Umbilical cord (tissue), 2 donors: ENCODE data around the gene GABRB3. TPM values are rescaled to one million over a fixed set of nuclear protein-coding genes. Genes with fewer than 3 reads are reported as not detected.
"Not testable (repeated sequence)": the region's sequence is repeated elsewhere in the genome, so short reads cannot be mapped to it uniquely, and the experiment has no call there.

Experiments used
- DNase-seq: peaks from one replicate; pipeline ENCODE4 v3.0.0-alpha.2; 2015; ENCODE audit warnings: low spot score
- total RNA-seq: library from RNA; depleted of rRNA; stranded (reverse); fragments of >200 nt; gene quantifications from one replicate; pipeline ENCODE4 v1.2.3, GENCODE V29; 2014; ENCODE audit warnings: low replicate concordance; ENCODE audit not compliant: insufficient read depth

The GABRB3 gene
- total RNA-seq, 1 donor from 2014 or later = 4.8 TPM

GRCh38 chr15:26736502-26737248 lies 36.2 kb downstream of the GABRB3 start:
- DNase-seq = no peak

GRCh38 chr15:26731965-26732364 lies 40.9 kb downstream of the GABRB3 start:
- no peak for DNase-seq

GRCh38 chr15:26729581-26729980 lies 43.3 kb downstream of the GABRB3 start:
- no peak for DNase-seq

DNA sequence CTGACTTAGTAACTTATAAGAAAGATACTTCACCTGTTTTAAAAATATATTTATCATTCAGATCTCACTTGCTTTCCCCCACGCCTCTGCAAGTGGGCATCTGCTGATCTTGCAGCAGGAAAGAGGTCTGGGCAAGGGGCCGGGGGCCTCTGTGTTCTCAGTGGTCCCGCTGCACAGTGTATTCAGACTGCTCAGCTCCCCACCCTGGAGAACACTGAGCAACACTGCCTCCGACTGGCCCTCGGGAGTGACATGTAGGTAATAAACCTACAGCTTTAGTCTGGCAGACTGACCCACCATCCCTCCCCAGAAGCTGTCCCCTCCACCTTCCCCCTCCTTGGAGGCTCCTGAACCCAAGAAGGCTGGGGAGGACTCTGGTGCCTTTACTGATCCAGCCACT lies 43.8 kb downstream of the GABRB3 start:
- no peak for DNase-seq

- DNase-seq = no peak
These were observed 48.3 kb downstream of the GABRB3 start for GRCh38 chr15:26724381-26725150.

DNA sequence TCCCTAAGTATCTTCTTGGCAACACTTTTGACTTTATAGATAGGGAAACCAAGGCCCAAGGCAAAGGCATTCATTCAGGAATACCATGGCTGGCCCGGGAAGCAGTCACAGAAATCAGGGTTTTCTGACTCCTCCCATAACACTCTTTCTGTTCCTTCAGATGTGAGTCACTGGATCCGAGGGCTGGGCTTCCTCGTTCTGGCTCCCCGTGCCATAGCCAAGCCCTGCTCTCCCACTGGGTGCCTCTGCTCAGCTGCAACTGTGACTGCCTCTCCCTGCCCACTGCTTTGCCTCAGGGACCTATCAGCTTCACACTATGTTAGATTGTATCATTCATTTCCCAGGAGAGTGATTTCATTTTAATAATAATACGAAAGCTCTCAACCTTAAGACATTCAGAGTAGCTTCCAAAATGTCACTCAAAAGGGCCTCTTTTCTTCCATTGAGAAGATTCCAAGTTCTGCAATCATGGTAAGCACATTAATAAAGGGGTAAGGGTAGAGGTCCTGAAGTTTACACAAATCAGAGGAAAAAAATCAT lies 50.2 kb downstream of the GABRB3 start:
- DNase-seq = no peak

DNA sequence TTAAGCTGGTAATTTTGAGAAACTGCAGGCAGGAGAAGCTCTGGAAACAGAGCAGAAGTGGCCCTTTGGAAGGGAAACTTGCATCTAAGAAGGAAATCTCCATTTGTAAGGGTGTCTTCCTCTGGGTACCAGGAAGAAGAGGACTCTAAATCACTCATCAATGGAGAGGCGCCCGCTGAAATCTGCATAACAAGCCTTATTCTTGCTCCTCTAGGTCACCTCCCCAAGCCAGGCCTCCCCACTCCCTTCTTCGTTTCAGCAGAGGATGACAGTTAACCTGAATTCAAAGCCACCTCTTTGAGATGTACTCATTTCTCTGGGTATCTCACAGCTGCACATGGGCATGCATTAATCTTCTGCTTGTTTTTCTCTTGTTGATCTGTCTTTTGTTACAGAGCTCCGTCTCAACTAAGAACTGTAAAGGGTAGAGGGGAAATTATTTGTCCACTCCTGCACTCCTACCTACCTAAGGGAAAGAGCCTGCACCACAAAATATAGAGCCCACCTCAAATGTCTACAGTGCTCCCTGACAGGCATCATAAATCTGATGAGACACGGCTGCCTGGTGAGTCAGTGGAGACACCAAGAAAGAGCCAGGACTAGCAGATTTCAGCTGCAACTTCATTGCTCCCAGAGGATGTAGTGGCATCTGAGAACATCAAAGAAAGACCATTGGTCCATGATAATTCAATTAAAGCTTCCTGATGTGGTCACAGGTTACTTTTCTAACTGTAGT lies 51.5 kb downstream of the GABRB3 start:
- DNase-seq = no peak

DNA sequence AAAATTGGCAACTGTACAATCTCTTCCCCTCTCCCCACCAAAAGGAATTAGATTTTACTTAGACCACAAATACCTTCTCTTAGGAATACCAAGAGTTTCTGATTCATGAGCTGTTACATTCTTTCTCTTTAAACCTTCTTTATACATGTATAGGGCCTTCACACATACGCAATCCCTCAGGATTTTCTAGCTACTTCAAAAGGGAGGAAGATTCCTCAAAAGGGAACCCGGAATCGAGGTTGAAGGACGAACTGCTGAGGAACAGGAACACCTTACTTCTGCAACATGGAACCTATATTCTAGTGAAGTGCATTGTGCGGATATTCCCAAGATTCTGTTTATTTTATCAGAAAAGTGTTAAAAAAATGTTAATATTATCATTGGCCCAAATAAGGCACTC lies 52.3 kb downstream of the GABRB3 start:
- DNase-seq = no peak

DNA sequence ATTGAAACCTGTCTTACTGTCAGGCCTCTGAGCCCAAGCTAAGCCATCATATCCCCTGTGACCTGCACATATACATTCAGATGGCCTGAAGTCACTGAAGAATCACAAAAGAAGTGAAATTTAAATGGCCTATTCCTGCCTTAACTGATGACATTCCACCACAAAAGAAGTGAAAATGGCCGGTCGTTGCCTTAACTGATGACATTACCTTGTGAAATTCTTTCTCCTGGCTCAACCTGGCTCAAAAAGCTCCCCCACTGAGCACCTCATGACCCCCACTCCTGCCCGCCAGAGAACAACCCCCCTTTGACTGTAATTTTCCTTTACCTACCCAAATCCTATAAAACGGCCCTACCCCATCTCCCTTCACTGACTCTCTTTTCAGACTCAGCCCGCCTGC lies 53.0 kb downstream of the GABRB3 start:
- DNase-seq = not testable (repeated sequence)

GRCh38 chr15:26716069-26716468 lies 56.8 kb downstream of the GABRB3 start:
- no peak for DNase-seq

GRCh38 chr15:26713498-26713897 lies 59.4 kb downstream of the GABRB3 start:
- no peak for DNase-seq

GRCh38 chr15:26712335-26712734 lies 60.5 kb downstream of the GABRB3 start:
- DNase-seq = no peak

DNA sequence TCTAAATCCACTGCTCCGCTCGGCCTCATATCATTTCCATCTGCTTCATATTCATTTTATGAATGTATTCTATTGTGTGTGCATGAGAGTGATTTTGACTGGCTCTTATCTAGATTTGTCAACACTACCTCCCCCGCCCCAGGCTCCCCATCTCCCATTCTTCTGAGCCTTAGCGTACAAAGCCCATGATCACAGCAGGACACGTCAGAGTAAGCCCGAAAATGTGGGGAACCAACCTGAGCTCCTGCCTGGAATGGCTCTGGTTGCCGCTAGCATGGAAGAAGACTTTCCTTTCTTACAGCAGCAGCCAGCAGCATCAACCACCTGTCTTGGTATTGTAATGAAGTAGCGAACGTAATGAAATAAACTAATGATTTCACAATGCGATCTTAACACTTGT lies 61.4 kb downstream of the GABRB3 start:
- DNase-seq = no peak

- no peak for DNase-seq
These were observed 70.5 kb downstream of the GABRB3 start for GRCh38 chr15:26702381-26702780.

DNA sequence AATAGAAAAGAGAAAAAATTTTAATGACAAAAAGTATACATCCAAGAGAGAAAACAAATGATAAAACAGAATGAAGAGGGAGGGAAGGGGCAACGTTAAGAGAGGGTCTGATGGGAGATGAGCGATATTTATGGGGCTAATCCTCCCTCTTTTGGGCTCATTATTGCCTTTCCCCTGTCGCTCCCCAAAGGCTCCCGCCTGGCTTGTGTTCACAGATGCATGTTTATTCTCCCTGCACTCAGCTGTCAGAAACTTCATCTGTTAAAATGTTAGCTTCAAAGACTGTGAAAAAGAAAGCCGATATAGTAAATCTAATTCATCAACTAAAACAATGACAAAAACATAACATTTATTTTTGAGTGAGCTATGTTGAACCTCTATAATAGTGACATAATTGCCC lies 74.3 kb downstream of the GABRB3 start:
- no peak for DNase-seq

GRCh38 chr15:26697913-26698312 lies 75.0 kb downstream of the GABRB3 start:
- no peak for DNase-seq

DNA sequence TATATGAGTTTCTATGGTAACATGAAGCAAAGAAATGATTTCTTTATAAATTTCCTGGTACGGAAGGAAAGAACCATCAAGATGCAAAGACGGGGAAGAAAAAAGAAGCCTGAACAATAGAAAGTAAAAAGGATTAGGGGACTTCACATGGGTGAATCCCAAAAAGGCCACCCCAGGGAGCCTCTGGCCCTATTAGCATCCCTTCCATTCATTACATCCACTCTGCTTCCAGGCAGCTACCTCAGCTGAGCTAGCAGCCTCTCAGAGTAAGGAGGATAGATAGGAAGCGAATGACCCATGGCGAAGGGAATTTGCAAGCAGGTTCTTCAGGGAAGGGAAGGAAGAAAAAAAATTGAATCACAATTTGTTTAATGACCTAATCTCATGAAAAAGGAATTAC lies 81.6 kb downstream of the GABRB3 start:
- DNase-seq = no peak

DNA sequence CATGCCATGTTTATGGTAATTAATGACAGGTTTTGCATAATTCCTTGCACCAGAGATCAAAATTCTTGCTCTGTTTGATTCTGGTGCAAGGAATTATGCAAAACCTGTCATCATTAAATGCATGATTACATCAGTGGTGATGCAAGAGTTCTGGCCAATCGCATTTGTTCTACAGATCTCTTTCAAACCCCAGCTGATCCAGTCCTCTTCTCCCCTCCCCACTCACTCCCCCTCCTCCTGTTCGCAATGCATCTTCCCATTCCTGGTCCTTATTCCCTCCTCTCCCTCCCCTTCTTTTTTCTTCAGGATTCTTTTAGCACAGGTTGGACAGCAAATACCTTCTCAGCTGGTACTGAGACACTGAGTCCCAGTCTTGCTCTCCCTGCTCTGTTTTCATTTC lies 82.1 kb downstream of the GABRB3 start:
- no peak for DNase-seq

GRCh38 chr15:26689462-26689861 lies 83.4 kb downstream of the GABRB3 start:
- DNase-seq = no peak

GRCh38 chr15:26686547-26687187 lies 86.2 kb downstream of the GABRB3 start:
- DNase-seq = no peak

GRCh38 chr15:26682598-26683164 lies 90.2 kb downstream of the GABRB3 start:
- no peak for DNase-seq
